ENCODE data around the gene TMEM38A.
A peak's percentile ranks its signal among the peaks of the same experiment; 100 is the strongest.
"Not testable (repeated sequence)": the region's sequence is repeated elsewhere in the genome, so short reads cannot be mapped to it uniquely, and the experiment has no call there.

Gene TMEM38A

GRCh38 chr19:16726916-16727315 is 66.0 kb downstream of the TMEM38A start:
- H3K4me3 ChIP-seq (ENCODE audit: low read depth, low read length), result no peak overlapping the region
- no peaks in the 10 kb centered on the region for H3K9me3 ChIP-seq (ENCODE audit: control insufficient read depth, insufficient read depth, low read depth, low read length)
- TF ChIP-seq ZNF670 (tag by site-specific recombination; IDR thresholded peaks at IDR 0.05; ENCODE audit: low read depth) (no peak), ZNF830 (tag by site-specific recombination; IDR thresholded peaks at IDR 0.05; ENCODE audit: low read depth) (no peak), ZFP41 (tag by site-specific recombination; IDR thresholded peaks at IDR 0.05; ENCODE audit: borderline replicate concordance) (no peak), ZNF426 (tag by site-specific recombination; IDR thresholded peaks at IDR 0.05) (no peak), ZNF626 (tag by site-specific recombination; IDR thresholded peaks at IDR 0.05) (no peak), ZNF677 (tag by site-specific recombination; IDR thresholded peaks at IDR 0.05) (no peak), PBX3 (CRISPR knock-in tag; IDR thresholded peaks at IDR 0.05) (no peak)
- TF ChIP-seq, protein P1, sequence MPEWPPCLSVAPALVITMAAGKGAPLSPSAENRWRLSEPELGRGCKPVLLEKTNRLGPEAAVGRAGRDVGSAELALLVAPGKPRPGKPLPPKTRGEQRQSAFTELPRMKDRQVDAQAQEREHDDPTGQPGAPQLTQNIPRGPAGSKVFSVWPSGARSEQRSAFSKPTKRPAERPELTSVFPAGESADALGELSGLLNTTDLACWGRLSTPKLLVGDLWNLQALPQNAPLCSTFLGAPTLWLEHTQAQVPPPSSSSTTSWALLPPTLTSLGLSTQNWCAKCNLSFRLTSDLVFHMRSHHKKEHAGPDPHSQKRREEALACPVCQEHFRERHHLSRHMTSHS (tag by site-specific recombination; IDR thresholded peaks at IDR 0.05), result no peak
- TF ChIP-seq, protein P2, sequence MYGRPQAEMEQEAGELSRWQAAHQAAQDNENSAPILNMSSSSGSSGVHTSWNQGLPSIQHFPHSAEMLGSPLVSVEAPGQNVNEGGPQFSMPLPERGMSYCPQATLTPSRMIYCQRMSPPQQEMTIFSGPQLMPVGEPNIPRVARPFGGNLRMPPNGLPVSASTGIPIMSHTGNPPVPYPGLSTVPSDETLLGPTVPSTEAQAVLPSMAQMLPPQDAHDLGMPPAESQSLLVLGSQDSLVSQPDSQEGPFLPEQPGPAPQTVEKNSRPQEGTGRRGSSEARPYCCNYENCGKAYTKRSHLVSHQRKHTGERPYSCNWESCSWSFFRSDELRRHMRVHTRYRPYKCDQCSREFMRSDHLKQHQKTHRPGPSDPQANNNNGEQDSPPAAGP (tag by site-specific recombination; IDR thresholded peaks at IDR 0.05), result no peak
- TF ChIP-seq, protein P3, sequence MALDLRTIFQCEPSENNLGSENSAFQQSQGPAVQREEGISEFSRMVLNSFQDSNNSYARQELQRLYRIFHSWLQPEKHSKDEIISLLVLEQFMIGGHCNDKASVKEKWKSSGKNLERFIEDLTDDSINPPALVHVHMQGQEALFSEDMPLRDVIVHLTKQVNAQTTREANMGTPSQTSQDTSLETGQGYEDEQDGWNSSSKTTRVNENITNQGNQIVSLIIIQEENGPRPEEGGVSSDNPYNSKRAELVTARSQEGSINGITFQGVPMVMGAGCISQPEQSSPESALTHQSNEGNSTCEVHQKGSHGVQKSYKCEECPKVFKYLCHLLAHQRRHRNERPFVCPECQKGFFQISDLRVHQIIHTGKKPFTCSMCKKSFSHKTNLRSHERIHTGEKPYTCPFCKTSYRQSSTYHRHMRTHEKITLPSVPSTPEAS (tag by site-specific recombination; IDR thresholded peaks at IDR 0.05), result no peak
- CTCF ChIA-PET, result interaction anchor here (0.9 kb wide), 1 partner anchor 12 kb away, joined by 4 read pairs; no protein-coding TSS in a partner anchor
- H3K4me1 ChIP-seq (ENCODE audit: control insufficient read depth, insufficient read depth, low read length), result no peaks in the 10 kb centered on the region
- no peaks in the 10 kb centered on the region for H3K36me3 ChIP-seq (ENCODE audit: control insufficient read depth in 2 of 2, insufficient read depth in 1 of 2, low read length in 2 of 2)
- H3K27ac ChIP-seq (ENCODE audit: extremely low read depth, low read depth, low read length), result no peak overlapping the region
- POLR2A ChIA-PET, result no interaction called here

- H3K4me1 ChIP-seq (ENCODE audit: control insufficient read depth, insufficient read depth, low read length); H3K4me3 ChIP-seq (ENCODE audit: low read depth, low read length); H3K36me3 ChIP-seq (ENCODE audit: control insufficient read depth in 2 of 2, insufficient read depth in 1 of 2, low read length in 2 of 2); H3K27ac ChIP-seq (ENCODE audit: extremely low read depth, low read depth, low read length); H3K9me3 ChIP-seq (ENCODE audit: control insufficient read depth, insufficient read depth, low read depth, low read length); CTCF ChIA-PET: not testable (repeated sequence)
- POLR2A ChIA-PET, result interaction anchor here (0.6 kb wide), 1 partner anchor 126 kb away, joined by 3 read pairs; no protein-coding TSS in a partner anchor
- TF ChIP-seq ZNF366 (tag by site-specific recombination; conservative IDR thresholded peaks at IDR 0.05), result peak; percentile 70
Measured at GRCh38 chr19:16735650-16736266, 74.8 kb downstream of the TMEM38A start.

DNA sequence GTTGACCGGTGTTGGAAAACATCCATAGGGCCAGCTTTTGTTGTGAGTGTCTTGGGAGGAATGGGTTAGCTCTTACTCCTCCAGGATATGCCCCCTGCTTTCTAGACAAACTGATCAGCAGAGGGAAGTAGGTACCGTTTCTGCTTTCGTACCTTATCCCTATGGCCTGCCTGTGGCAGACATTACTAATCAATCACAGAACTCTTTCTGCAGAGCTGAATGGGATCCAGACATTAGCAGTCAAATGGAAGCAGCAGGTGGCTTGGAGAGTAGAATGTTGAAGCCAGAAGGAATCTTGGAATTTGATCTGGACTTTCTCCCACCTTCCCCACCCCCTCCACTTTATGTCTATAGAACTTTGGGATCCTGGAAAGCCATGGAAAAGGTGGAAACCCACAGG is 75.8 kb downstream of the TMEM38A start:
- H3K27ac ChIP-seq (ENCODE audit: extremely low read depth, low read depth, low read length), result no peak overlapping the region
- TF ChIP-seq SCRT2 (tag by site-specific recombination; IDR thresholded peaks at IDR 0.05), result peak; percentile 18; the same call in 1 of the 2 replicates
- no peak for TF ChIP-seq IKZF3 (tag by site-specific recombination; IDR thresholded peaks at IDR 0.05)
- TF ChIP-seq ZBTB17 (tag by site-specific recombination; IDR thresholded peaks at IDR 0.05), result peak; percentile 86
- no peak for TF ChIP-seq GLIS2 (tag by site-specific recombination; IDR thresholded peaks at IDR 0.05)
- no peak for TF ChIP-seq ZBTB6 (tag by site-specific recombination; IDR thresholded peaks at IDR 0.05)
- TF ChIP-seq ZFP41 (tag by site-specific recombination; IDR thresholded peaks at IDR 0.05; ENCODE audit: borderline replicate concordance), result no peak
- no peak for TF ChIP-seq OVOL3 (tag by site-specific recombination; IDR thresholded peaks at IDR 0.05)
- TF ChIP-seq ZNF555 (tag by site-specific recombination; conservative IDR thresholded peaks at IDR 0.05), result no peak
- TF ChIP-seq ZNF302 (tag by site-specific recombination; IDR thresholded peaks at IDR 0.05; ENCODE audit: low read depth), result no peak
- 0 out of 2 replicates have a peak, but pooled peaks have one; percentile 24 for TF ChIP-seq SCRT1 (tag by site-specific recombination; IDR thresholded peaks at IDR 0.05; ENCODE audit: borderline replicate concordance)
- TF ChIP-seq ZNF664 (tag by site-specific recombination; IDR thresholded peaks at IDR 0.05), result no peak
- no peak for TF ChIP-seq ZFP3 (tag by site-specific recombination; IDR thresholded peaks at IDR 0.05; ENCODE audit: low read depth)
- peak; percentile 86; the same call in 1 of the 2 replicates for TF ChIP-seq ZNF23 (tag by site-specific recombination; IDR thresholded peaks at IDR 0.05; ENCODE audit: borderline replicate concordance)
- no peak for TF ChIP-seq KLF9 (tag by site-specific recombination; IDR thresholded peaks at IDR 0.05; ENCODE audit: low read depth)

More for the DNA sequence above, 75.8 kb downstream of the TMEM38A start:
- Histone ChIP-seq H3K36me3 (ENCODE audit: control insufficient read depth in 2 of 2, insufficient read depth in 1 of 2, low read length in 2 of 2) (no peaks in the 10 kb centered on the region), H3K4me3 (ENCODE audit: low read depth, low read length) (no peak overlapping the region), H3K4me1 (ENCODE audit: control insufficient read depth, insufficient read depth, low read length) (no peaks in the 10 kb centered on the region), H3K9me3 (ENCODE audit: control insufficient read depth, insufficient read depth, low read depth, low read length) (no peaks in the 10 kb centered on the region)
- ChIA-PET CTCF (interaction anchor here (1.1 kb wide), 1 partner anchor 23 kb away, joined by 3 read pairs; no protein-coding TSS in a partner anchor), POLR2A (no interaction called here)

All from HEK293 (cell line).